B cell (primary cell): ENCODE data around the gene DLX6.

Source experiments
- CTCF ChIP-seq: fragments of 200-600 bp; IDR thresholded peaks from one replicate; pipeline ENCODE4 v1.8.0; 2022; ENCODE audit warnings: antibody characterized with exemption, mild to moderate bottlenecking
- EZH2 ChIP-seq: IDR thresholded peaks from 2 replicates; pipeline ENCODE4 v1.6.1; 2012; ENCODE audit warnings: borderline replicate concordance, low read depth, mild to moderate bottlenecking, moderate library complexity, low read length; ENCODE audit not compliant: insufficient read depth, poor library complexity, severe bottlenecking

- TF ChIP-seq CTCF, result no peak
- TF ChIP-seq EZH2, result no peak
Observed at GRCh38 chr7:97025983-97026714, 20.8 kb downstream of the DLX6 start.
